SK-N-SH treated with all-trans-retinoic acid at 6 μM for 48 hours (cell line): Measurements from ENCODE around the gene UPK2.

Experiments
- ATAC-seq: fragments of 200-7000 bp; cut with Tn5 transposase; 3 replicates; pipeline ENCODE4 v1.9.1; 2020; ENCODE audit warnings: mild to moderate bottlenecking, moderate library complexity
- ARNTL ChIP-seq: fragments of 450-650 bp; formaldehyde crosslinking; IDR thresholded peaks from 2 replicates; pipeline ENCODE4 v1.5.0; 2020; ENCODE audit warnings: low read depth, mild to moderate bottlenecking, moderate library complexity, borderline replicate concordance
- BACH2 ChIP-seq: fragments of 250-450 bp; sonication (Bioruptor Pico); IDR thresholded peaks from 2 replicates; pipeline ENCODE4 v1.9.0; 2021; ENCODE audit warnings: mild to moderate bottlenecking, borderline replicate concordance
- CSDC2 ChIP-seq: fragments of 250-450 bp; sonication (Bioruptor Pico); IDR thresholded peaks from 2 replicates; pipeline ENCODE4 v1.5.0; 2020; ENCODE audit warnings: mild to moderate bottlenecking, moderate library complexity
- GLIS3 ChIP-seq: fragments of 250-450 bp; sonication (Bioruptor Pico); IDR thresholded peaks from 2 replicates; pipeline ENCODE4 v1.5.0; 2020; ENCODE audit warnings: mild to moderate bottlenecking, moderate library complexity
- ISL1 ChIP-seq: fragments of 250-450 bp; sonication (Bioruptor Pico); IDR thresholded peaks from 2 replicates; pipeline ENCODE4 v2.1.2; 2022; ENCODE audit warnings: mild to moderate bottlenecking, moderate library complexity
- OSR1 ChIP-seq: fragments of 250-450 bp; sonication (Bioruptor Pico); IDR thresholded peaks from 2 replicates; pipeline ENCODE4 v1.8.0; 2022; ENCODE audit warnings: moderate library complexity, mild to moderate bottlenecking, inconsistent platforms
- PPARA ChIP-seq: fragments of 250-450 bp; sonication (Bioruptor Pico); IDR thresholded peaks from 2 replicates; pipeline ENCODE4 v1.5.0; 2020; ENCODE audit warnings: mild to moderate bottlenecking, borderline replicate concordance
- RARB ChIP-seq: fragments of 250-450 bp; sonication (Bioruptor Pico); IDR thresholded peaks from 2 replicates; pipeline ENCODE4 v1.8.0; 2021; ENCODE audit warnings: mild to moderate bottlenecking, moderate library complexity
- SNAI2 ChIP-seq: fragments of 250-450 bp; sonication (Bioruptor Pico); IDR thresholded peaks from 2 replicates; pipeline ENCODE4 v1.5.0; 2020; ENCODE audit warnings: mild to moderate bottlenecking, moderate library complexity
- TCF4 ChIP-seq: fragments of 250-450 bp; sonication (Bioruptor Pico); IDR thresholded peaks from 2 replicates; pipeline ENCODE4 v1.8.0; 2021; ENCODE audit warnings: mild to moderate bottlenecking, moderate library complexity, borderline replicate concordance
- TOX ChIP-seq: fragments of 250-450 bp; sonication (Bioruptor Pico); IDR thresholded peaks from 2 replicates; pipeline ENCODE4 v1.8.0; 2021; ENCODE audit warnings: mild to moderate bottlenecking, moderate library complexity, borderline replicate concordance
- ZC3H10 ChIP-seq: fragments of 250-450 bp; sonication (Bioruptor Pico); IDR thresholded peaks from 2 replicates; pipeline ENCODE4 v1.5.1; 2021; ENCODE audit warnings: mild to moderate bottlenecking, moderate library complexity
- ZFP3 ChIP-seq: fragments of 250-450 bp; sonication (Bioruptor Pico); IDR thresholded peaks from 2 replicates; pipeline ENCODE4 v1.5.0; 2020; ENCODE audit warnings: mild to moderate bottlenecking, moderate library complexity
- ZFP30 ChIP-seq: fragments of 450-650 bp; formaldehyde crosslinking; IDR thresholded peaks from 2 replicates; pipeline ENCODE4 v1.5.0; 2022; ENCODE audit warnings: mild to moderate bottlenecking, moderate library complexity
- ZNF565 ChIP-seq: fragments of 450-650 bp; formaldehyde crosslinking; conservative IDR thresholded peaks from 2 replicates; pipeline ENCODE4 v1.5.0; 2020; ENCODE audit warnings: low read depth, mild to moderate bottlenecking, moderate library complexity
- ZNF70 ChIP-seq: fragments of 450-650 bp; formaldehyde crosslinking; IDR thresholded peaks from 2 replicates; pipeline ENCODE4 v1.5.0; 2020; ENCODE audit warnings: mild to moderate bottlenecking, moderate library complexity
- ZNF8 ChIP-seq: fragments of 450-650 bp; formaldehyde crosslinking; IDR thresholded peaks from 2 replicates; pipeline ENCODE4 v1.5.0; 2020; ENCODE audit warnings: mild to moderate bottlenecking, moderate library complexity
- TF ChIP-seq, protein P1 (sequence below): fragments of 250-450 bp; sonication (Bioruptor Pico); IDR thresholded peaks from 2 replicates; pipeline ENCODE4 v1.5.0; 2020; ENCODE audit warnings: mild to moderate bottlenecking, moderate library complexity
- TF ChIP-seq, protein P2 (sequence below): fragments of 250-450 bp; sonication (Bioruptor Pico); IDR thresholded peaks from 2 replicates; pipeline ENCODE4 v1.8.0; 2021; ENCODE audit warnings: low read depth, mild to moderate bottlenecking, moderate library complexity, borderline replicate concordance
- TF ChIP-seq, protein P3 (sequence below): fragments of 250-450 bp; sonication (Bioruptor Pico); IDR thresholded peaks from 2 replicates; pipeline ENCODE4 v1.5.1; 2020; ENCODE audit warnings: low read depth, mild to moderate bottlenecking, moderate library complexity
- TF ChIP-seq, protein P4 (sequence below): fragments of 250-450 bp; sonication (Bioruptor Pico); IDR thresholded peaks from 2 replicates; pipeline ENCODE4 v1.5.1; 2021; ENCODE audit warnings: mild to moderate bottlenecking, moderate library complexity

UPK2 gene

DNA sequence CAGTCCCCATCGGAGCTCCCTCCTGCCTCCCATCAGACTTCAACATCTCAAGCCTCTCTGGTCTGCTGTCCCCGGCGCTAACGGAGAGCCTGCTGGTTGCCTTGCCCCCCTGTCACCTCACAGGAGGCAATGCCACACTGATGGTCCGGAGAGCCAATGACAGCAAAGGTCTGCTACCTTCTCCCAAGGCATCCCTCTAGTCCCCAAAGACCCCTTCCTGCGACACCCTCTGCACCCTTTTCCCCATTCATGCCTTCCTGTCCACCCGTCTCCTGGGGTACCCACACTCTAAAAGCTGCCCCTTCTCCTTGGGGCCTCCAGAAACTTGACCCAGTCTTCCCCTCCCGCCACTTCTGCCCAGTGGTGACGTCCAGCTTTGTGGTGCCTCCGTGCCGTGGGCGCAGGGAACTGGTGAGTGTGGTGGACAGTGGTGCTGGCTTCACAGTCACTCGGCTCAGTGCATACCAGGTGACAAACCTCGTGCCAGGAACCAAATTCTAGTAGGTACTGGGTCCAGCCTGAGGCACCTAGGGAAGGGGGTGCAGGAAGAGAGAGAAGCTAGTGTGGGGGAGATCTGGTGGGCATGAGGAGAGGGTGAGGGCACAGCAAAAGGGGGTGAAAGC, 860 bp downstream of the UPK2 start:
- peak; percentile 21; the same call in 2 of the 3 replicates for ATAC-seq
- TF ChIP-seq BACH2 (CRISPR knock-in tag): no peak
- no peak for TF ChIP-seq PPARA
- no peak for TF ChIP-seq RARB (CRISPR knock-in tag)
- no peak for TF ChIP-seq ZNF70 (CRISPR knock-in tag)
- TF ChIP-seq ARNTL: no peak
- no peak for TF ChIP-seq CSDC2
- TF ChIP-seq SNAI2 (CRISPR knock-in tag): no peak
- no peak for TF ChIP-seq GLIS3 (CRISPR knock-in tag)
- TF ChIP-seq ZC3H10 (CRISPR knock-in tag): no peak
- TF ChIP-seq ISL1: no peak
- no peak for TF ChIP-seq TCF4
- TF ChIP-seq, protein P1, sequence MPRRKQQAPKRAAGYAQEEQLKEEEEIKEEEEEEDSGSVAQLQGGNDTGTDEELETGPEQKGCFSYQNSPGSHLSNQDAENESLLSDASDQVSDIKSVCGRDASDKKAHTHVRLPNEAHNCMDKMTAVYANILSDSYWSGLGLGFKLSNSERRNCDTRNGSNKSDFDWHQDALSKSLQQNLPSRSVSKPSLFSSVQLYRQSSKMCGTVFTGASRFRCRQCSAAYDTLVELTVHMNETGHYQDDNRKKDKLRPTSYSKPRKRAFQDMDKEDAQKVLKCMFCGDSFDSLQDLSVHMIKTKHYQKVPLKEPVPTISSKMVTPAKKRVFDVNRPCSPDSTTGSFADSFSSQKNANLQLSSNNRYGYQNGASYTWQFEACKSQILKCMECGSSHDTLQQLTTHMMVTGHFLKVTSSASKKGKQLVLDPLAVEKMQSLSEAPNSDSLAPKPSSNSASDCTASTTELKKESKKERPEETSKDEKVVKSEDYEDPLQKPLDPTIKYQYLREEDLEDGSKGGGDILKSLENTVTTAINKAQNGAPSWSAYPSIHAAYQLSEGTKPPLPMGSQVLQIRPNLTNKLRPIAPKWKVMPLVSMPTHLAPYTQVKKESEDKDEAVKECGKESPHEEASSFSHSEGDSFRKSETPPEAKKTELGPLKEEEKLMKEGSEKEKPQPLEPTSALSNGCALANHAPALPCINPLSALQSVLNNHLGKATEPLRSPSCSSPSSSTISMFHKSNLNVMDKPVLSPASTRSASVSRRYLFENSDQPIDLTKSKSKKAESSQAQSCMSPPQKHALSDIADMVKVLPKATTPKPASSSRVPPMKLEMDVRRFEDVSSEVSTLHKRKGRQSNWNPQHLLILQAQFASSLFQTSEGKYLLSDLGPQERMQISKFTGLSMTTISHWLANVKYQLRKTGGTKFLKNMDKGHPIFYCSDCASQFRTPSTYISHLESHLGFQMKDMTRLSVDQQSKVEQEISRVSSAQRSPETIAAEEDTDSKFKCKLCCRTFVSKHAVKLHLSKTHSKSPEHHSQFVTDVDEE (CRISPR knock-in tag): no peak
- TF ChIP-seq ZFP3 (CRISPR knock-in tag): no peak

GRCh38 chr11:118957549-118957948, 1.5 kb downstream of the UPK2 start:
- ATAC-seq: no peak
- no peak for TF ChIP-seq ZFP3 (CRISPR knock-in tag)
- TF ChIP-seq ZC3H10 (CRISPR knock-in tag): no peak
- no peak for TF ChIP-seq OSR1 (CRISPR knock-in tag)
- TF ChIP-seq ZNF565: no peak
- TF ChIP-seq ZFP30 (CRISPR knock-in tag): no peak
- no peak for TF ChIP-seq GLIS3 (CRISPR knock-in tag)
- TF ChIP-seq PPARA: no peak
- TF ChIP-seq TCF4: no peak
- no peak for TF ChIP-seq ISL1
- TF ChIP-seq, protein P2, sequence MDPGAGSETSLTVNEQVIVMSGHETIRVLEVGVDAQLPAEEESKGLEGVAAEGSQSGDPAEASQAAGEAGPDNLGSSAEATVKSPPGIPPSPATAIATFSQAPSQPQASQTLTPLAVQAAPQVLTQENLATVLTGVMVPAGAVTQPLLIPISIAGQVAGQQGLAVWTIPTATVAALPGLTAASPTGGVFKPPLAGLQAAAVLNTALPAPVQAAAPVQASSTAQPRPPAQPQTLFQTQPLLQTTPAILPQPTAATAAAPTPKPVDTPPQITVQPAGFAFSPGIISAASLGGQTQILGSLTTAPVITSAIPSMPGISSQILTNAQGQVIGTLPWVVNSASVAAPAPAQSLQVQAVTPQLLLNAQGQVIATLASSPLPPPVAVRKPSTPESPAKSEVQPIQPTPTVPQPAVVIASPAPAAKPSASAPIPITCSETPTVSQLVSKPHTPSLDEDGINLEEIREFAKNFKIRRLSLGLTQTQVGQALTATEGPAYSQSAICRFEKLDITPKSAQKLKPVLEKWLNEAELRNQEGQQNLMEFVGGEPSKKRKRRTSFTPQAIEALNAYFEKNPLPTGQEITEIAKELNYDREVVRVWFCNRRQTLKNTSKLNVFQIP: no peak
- TF ChIP-seq BACH2 (CRISPR knock-in tag): no peak
- TF ChIP-seq TOX (CRISPR knock-in tag): no peak
- TF ChIP-seq CSDC2: no peak
- TF ChIP-seq, protein P1 (CRISPR knock-in tag): no peak
- TF ChIP-seq ZNF8 (CRISPR knock-in tag): no peak
- TF ChIP-seq SNAI2 (CRISPR knock-in tag): no peak
- TF ChIP-seq, protein P3, sequence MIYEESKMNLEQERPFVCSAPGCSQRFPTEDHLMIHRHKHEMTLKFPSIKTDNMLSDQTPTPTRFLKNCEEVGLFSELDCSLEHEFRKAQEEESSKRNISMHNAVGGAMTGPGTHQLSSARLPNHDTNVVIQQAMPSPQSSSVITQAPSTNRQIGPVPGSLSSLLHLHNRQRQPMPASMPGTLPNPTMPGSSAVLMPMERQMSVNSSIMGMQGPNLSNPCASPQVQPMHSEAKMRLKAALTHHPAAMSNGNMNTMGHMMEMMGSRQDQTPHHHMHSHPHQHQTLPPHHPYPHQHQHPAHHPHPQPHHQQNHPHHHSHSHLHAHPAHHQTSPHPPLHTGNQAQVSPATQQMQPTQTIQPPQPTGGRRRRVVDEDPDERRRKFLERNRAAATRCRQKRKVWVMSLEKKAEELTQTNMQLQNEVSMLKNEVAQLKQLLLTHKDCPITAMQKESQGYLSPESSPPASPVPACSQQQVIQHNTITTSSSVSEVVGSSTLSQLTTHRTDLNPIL (CRISPR knock-in tag): no peak
- TF ChIP-seq RARB (CRISPR knock-in tag): no peak
- TF ChIP-seq, all 23 proteins: peak for 0

DNA sequence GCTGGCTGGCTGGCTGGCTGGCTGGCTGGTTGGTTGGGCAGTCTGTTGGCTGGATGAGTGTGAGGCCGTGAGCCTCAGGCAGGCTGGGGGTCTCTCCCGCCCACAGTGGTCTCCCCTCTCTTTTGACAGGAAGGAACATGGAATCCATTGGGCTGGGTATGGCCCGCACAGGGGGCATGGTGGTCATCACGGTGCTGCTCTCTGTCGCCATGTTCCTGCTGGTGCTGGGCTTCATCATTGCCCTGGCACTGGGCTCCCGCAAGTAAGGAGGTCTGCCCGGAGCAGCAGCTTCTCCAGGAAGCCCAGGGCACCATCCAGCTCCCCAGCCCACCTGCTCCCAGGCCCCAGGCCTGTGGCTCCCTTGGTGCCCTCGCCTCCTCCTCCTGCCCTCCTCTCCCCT, 1.9 kb downstream of the UPK2 start:
- ATAC-seq: no peak
- TF ChIP-seq, protein P4, sequence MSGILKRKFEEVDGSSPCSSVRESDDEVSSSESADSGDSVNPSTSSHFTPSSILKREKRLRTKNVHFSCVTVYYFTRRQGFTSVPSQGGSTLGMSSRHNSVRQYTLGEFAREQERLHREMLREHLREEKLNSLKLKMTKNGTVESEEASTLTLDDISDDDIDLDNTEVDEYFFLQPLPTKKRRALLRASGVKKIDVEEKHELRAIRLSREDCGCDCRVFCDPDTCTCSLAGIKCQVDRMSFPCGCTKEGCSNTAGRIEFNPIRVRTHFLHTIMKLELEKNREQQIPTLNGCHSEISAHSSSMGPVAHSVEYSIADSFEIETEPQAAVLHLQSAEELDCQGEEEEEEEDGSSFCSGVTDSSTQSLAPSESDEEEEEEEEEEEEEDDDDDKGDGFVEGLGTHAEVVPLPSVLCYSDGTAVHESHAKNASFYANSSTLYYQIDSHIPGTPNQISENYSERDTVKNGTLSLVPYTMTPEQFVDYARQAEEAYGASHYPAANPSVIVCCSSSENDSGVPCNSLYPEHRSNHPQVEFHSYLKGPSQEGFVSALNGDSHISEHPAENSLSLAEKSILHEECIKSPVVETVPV (CRISPR knock-in tag): no peak
- TF ChIP-seq, protein P1 (CRISPR knock-in tag): no peak
- TF ChIP-seq, all 23 proteins: peak for 0
